Measurements from ENCODE around the gene CRYBG2.

CRYBG2 gene

GRCh38 chr1:26344147-26344920 is 9.6 kb downstream of the CRYBG2 start:
- no peak for DNase-seq
- Histone ChIP-seq H3K79me2 (ENCODE audit: low read length) (no peaks in the 10 kb centered on the region), H3K4me3 (ENCODE audit: low read length) (no peak overlapping the region), H3K9ac (ENCODE audit: low read length) (no peak overlapping the region), H4K20me1 (ENCODE audit: insufficient read depth, low read length) (no peaks in the 10 kb centered on the region), H2AFZ (ENCODE audit: low read length) (no peak overlapping the region), H3K27ac (ENCODE audit: low read length) (no peak overlapping the region), H3K9me3 (replicated peaks; ENCODE audit: insufficient read depth, low read length) (no peaks in the 10 kb centered on the region), H3F3A (ENCODE audit: insufficient read depth, low read length) (no peaks in the 10 kb centered on the region), H3K4me2 (ENCODE audit: low read depth, low read length) (no peak overlapping the region), H3K9me2 (replicated peaks; ENCODE audit: insufficient read depth, low read length) (no peaks in the 10 kb centered on the region), H3K4me1 (ENCODE audit: low read length) (no peaks in the 10 kb centered on the region), H3K27me3 (replicated peaks; ENCODE audit: insufficient read depth, low read length) (peaks cover 24% of the 10 kb centered on the region), H3K36me3 (replicated peaks; ENCODE audit: insufficient read depth, low read length) (no peaks in the 10 kb centered on the region)
- TF ChIP-seq EZH2phosphoT487 (IDR thresholded peaks at IDR 0.05; ENCODE audit: low read length) (no peak), EZH2 (optimal IDR thresholded peaks at IDR 0.05; ENCODE audit: low read depth, low read length) (no peak)
- TF ChIP-seq, protein P1, sequence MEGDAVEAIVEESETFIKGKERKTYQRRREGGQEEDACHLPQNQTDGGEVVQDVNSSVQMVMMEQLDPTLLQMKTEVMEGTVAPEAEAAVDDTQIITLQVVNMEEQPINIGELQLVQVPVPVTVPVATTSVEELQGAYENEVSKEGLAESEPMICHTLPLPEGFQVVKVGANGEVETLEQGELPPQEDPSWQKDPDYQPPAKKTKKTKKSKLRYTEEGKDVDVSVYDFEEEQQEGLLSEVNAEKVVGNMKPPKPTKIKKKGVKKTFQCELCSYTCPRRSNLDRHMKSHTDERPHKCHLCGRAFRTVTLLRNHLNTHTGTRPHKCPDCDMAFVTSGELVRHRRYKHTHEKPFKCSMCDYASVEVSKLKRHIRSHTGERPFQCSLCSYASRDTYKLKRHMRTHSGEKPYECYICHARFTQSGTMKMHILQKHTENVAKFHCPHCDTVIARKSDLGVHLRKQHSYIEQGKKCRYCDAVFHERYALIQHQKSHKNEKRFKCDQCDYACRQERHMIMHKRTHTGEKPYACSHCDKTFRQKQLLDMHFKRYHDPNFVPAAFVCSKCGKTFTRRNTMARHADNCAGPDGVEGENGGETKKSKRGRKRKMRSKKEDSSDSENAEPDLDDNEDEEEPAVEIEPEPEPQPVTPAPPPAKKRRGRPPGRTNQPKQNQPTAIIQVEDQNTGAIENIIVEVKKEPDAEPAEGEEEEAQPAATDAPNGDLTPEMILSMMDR (IDR thresholded peaks at IDR 0.05; ENCODE audit: low read length): no peak

GRCh38 chr1:26340047-26340481 is 13.9 kb downstream of the CRYBG2 start:
- no peaks in the 10 kb centered on the region for H4K20me1 ChIP-seq (ENCODE audit: insufficient read depth, low read length)
- no peak overlapping the region for H3K9ac ChIP-seq (ENCODE audit: low read length)
- H2AFZ ChIP-seq (ENCODE audit: low read length): no peak overlapping the region
- TF ChIP-seq EZH2phosphoT487 (IDR thresholded peaks at IDR 0.05; ENCODE audit: low read length): no peak
- no peak for TF ChIP-seq EZH2 (optimal IDR thresholded peaks at IDR 0.05; ENCODE audit: low read depth, low read length)
- TF ChIP-seq, protein P1 (IDR thresholded peaks at IDR 0.05; ENCODE audit: low read length): no peak
- no peak overlapping the region for H3K4me2 ChIP-seq (ENCODE audit: low read depth, low read length)
- peaks cover 7% of the 10 kb centered on the region; the same call in 1 of the 2 replicates for H3K4me1 ChIP-seq (ENCODE audit: low read length)
- no peaks in the 10 kb centered on the region for H3K79me2 ChIP-seq (ENCODE audit: low read length)
- peaks cover 36% of the 10 kb centered on the region for H3K27me3 ChIP-seq (replicated peaks; ENCODE audit: insufficient read depth, low read length)
- H3K36me3 ChIP-seq (replicated peaks; ENCODE audit: insufficient read depth, low read length): no peaks in the 10 kb centered on the region
- no peak overlapping the region for H3K4me3 ChIP-seq (ENCODE audit: low read length)
- no peaks in the 10 kb centered on the region for H3K9me3 ChIP-seq (replicated peaks; ENCODE audit: insufficient read depth, low read length)
- no peak overlapping the region for H3K27ac ChIP-seq (ENCODE audit: low read length)
- no peak for DNase-seq
- no peaks in the 10 kb centered on the region for H3K9me2 ChIP-seq (replicated peaks; ENCODE audit: insufficient read depth, low read length)
- no peaks in the 10 kb centered on the region for H3F3A ChIP-seq (ENCODE audit: insufficient read depth, low read length)

DNA sequence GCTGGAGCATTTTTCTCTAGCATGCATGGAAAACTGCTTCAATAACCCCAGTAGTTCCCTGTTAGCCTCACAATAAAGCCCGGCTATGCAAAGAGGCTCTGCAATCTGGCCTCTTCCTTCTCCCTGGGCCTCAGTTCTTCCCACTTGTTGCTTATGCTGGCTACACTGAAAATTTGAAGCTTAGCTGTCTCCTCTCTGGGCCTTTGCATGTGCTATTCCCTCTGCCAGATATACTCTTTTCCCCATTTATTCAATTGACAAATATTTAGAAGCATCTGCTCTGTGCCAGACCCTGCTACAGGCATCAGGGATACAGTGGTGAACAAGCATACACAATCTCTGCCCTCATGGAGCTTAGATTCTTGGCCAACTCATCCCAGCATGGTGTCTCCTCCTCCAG is 15.3 kb downstream of the CRYBG2 start:
- TF ChIP-seq EZH2phosphoT487 (IDR thresholded peaks at IDR 0.05; ENCODE audit: low read length) (no peak), EZH2 (optimal IDR thresholded peaks at IDR 0.05; ENCODE audit: low read depth, low read length) (no peak)
- TF ChIP-seq, protein P1 (IDR thresholded peaks at IDR 0.05; ENCODE audit: low read length): no peak
- Histone ChIP-seq H3K79me2 (ENCODE audit: low read length) (no peaks in the 10 kb centered on the region), H3K4me2 (ENCODE audit: low read depth, low read length) (no peak overlapping the region), H3K27ac (ENCODE audit: low read length) (no peak overlapping the region), H3K27me3 (replicated peaks; ENCODE audit: insufficient read depth, low read length) (peaks cover 31% of the 10 kb centered on the region), H3K9ac (ENCODE audit: low read length) (no peak overlapping the region), H2AFZ (ENCODE audit: low read length) (no peak overlapping the region), H4K20me1 (ENCODE audit: insufficient read depth, low read length) (no peaks in the 10 kb centered on the region), H3F3A (ENCODE audit: insufficient read depth, low read length) (no peaks in the 10 kb centered on the region), H3K9me3 (replicated peaks; ENCODE audit: insufficient read depth, low read length) (no peaks in the 10 kb centered on the region), H3K9me2 (replicated peaks; ENCODE audit: insufficient read depth, low read length) (no peaks in the 10 kb centered on the region), H3K36me3 (replicated peaks; ENCODE audit: insufficient read depth, low read length) (no peaks in the 10 kb centered on the region), H3K4me1 (ENCODE audit: low read length) (peaks cover 7% of the 10 kb centered on the region; the same call in 1 of the 2 replicates), H3K4me3 (ENCODE audit: low read length) (no peak overlapping the region)
- DNase-seq: no peak
